HCT116 (cell line): Measurements from ENCODE around the gene GDI1. TPM values are rescaled to one million over a fixed set of nuclear protein-coding genes. Genes with fewer than 3 reads are reported as not detected.

Source experiments
- ATAC-seq: fragments of 200-7000 bp; cut with Tn5 transposase; 2 replicates; pipeline ENCODE4 v1.9.1; 2020; ENCODE audit warnings: mild to moderate bottlenecking, moderate library complexity
- BruUV-seq: library from RNA; stranded (reverse); fragments of 400-500 nt; replicated peaks from 2 replicates; lab custom pipeline; 2021; lab: Mats Ljungman, UMichigan
- CTCF ChIA-PET: fragments of 300-600 bp; sonication (Branson Sonifier 250); formaldehyde crosslinking; loops from one replicate; lab custom pipeline; 2021; ENCODE audit warnings: antibody characterized with exemption; lab: Charles Lee
- POLR2A ChIA-PET: fragments of 300-600, 350-600 bp; sonication (Branson Sonifier 250); formaldehyde crosslinking; loops from one replicate; lab custom pipeline; 2021; ENCODE audit warnings: antibody characterized with exemption; lab: Charles Lee
- RAD21 ChIA-PET, 2 experiments: fragments of 300-600 bp; sonication (Branson Sonifier 250); formaldehyde crosslinking; loops; one replicate each; lab custom pipeline; 2023; ENCODE audit warnings: low total read pairs in 2 of 2; ENCODE audit not compliant: uncharacterized antibody in 2 of 2, unreplicated experiment in 2 of 2, low non-redundant PET in 1 of 2; lab: Charles Lee
- DNase-seq: peaks from one replicate; pipeline ENCODE4 v3.0.0-alpha.2; 2010; ENCODE audit warnings: low read depth, low spot score
- H2AFZ ChIP-seq: fragments of 200-600 bp; shearing (Covaris generic), sonication (generic); 2 replicates; pipeline ENCODE4 v1.6.1; 2017; ENCODE audit warnings: low read depth, mixed run types, mixed read lengths, antibody characterized with exemption, low read length; ENCODE audit not compliant: poor library complexity, severe bottlenecking
- H3K27ac ChIP-seq: 2 replicates; pipeline ENCODE4 v1.5.1; 2012; ENCODE audit warnings: low read depth, low read length
- H3K27me3 ChIP-seq: fragments of 200-600 bp; sonication (generic); 2 replicates; pipeline ENCODE4 v1.6.1; 2016; ENCODE audit warnings: mixed run types, low read length, mixed read lengths; ENCODE audit not compliant: insufficient read depth
- H3K36me3 ChIP-seq, 2 experiments: fragments of 200-500 bp in 1 of 2; fragments of 200-600 bp in 1 of 2; sonication (Bioruptor generic) in 1 of 2; sonication (generic) in 1 of 2; 2 replicates each; pipeline versions ENCODE4 v1.5.1 to v1.6.1; 2014 to 2016; ENCODE audit warnings: low read length in 2 of 2, inconsistent platforms in 1 of 2, mixed read lengths in 1 of 2, mixed run types in 1 of 2; ENCODE audit not compliant: insufficient read depth in 2 of 2, control insufficient read depth in 1 of 2
- H3K4me1 ChIP-seq, 2 experiments: fragments of 200-600 bp in 1 of 2; sonication (generic) in 1 of 2; 2 replicates each; pipeline versions ENCODE4 v1.5.1 to v1.6.1; 2012 to 2017; ENCODE audit warnings: low read length in 2 of 2, inconsistent platforms in 1 of 2, mild to moderate bottlenecking in 1 of 2, mixed read lengths in 1 of 2, mixed run types in 1 of 2, moderate library complexity in 1 of 2; ENCODE audit not compliant: insufficient read depth in 2 of 2, control insufficient read depth in 1 of 2
- H3K4me2 ChIP-seq: fragments of 200-600 bp; sonication (generic); 2 replicates; pipeline ENCODE4 v1.6.1; 2017; ENCODE audit warnings: mixed run types, low read length, mixed read lengths
- H3K4me3 ChIP-seq, 2 experiments: fragments of 200-600 bp in 1 of 2; sonication (generic) in 1 of 2; replicated peaks in 1 of 2; 2 replicates each; pipeline ENCODE4 v1.5.1; 2011 to 2016; ENCODE audit warnings: low read length in 2 of 2, control low read depth in 1 of 2, low read depth in 1 of 2, mild to moderate bottlenecking in 1 of 2, mixed read lengths in 1 of 2, mixed run types in 1 of 2
- H3K79me2 ChIP-seq: fragments of 200-600 bp; sonication (generic); 2 replicates; pipeline ENCODE4 v1.6.1; 2017; ENCODE audit warnings: mild to moderate bottlenecking, mixed run types, low read length, moderate library complexity, mixed read lengths; ENCODE audit not compliant: insufficient read depth
- H3K9ac ChIP-seq: fragments of 200-600 bp; sonication (generic); 2 replicates; pipeline ENCODE4 v1.6.1; 2016; ENCODE audit warnings: low read length, mixed read lengths
- H3K9me2 ChIP-seq: fragments of 200-600 bp; sonication (generic), shearing (Covaris generic); 2 replicates; pipeline ENCODE4 v1.6.1; 2017; ENCODE audit warnings: mixed run types, mild to moderate bottlenecking, moderate library complexity; ENCODE audit not compliant: insufficient read depth
- H3K9me3 ChIP-seq, 2 experiments: fragments of 200-500 bp in 1 of 2; fragments of 200-600 bp in 1 of 2; sonication (Bioruptor generic) in 1 of 2; sonication (generic) in 1 of 2; 2 replicates each; pipeline ENCODE4 v1.6.1; 2014 to 2017; ENCODE audit warnings: low read length in 2 of 2, mixed read lengths in 2 of 2, inconsistent platforms in 1 of 2, low read depth in 1 of 2, mild to moderate bottlenecking in 1 of 2, mixed run types in 1 of 2, moderate library complexity in 1 of 2; ENCODE audit not compliant: control insufficient read depth in 1 of 2, insufficient read depth in 1 of 2
- H4K20me1 ChIP-seq: fragments of 200-600 bp; sonication (generic), shearing (Covaris generic); 2 replicates; pipeline ENCODE4 v1.6.1; 2017; ENCODE audit warnings: mixed run types, mild to moderate bottlenecking, moderate library complexity; ENCODE audit not compliant: insufficient read depth
- CTCF ChIP-seq, 3 experiments: fragments of 200-600 bp in 1 of 3; sonication (generic) in 1 of 3; IDR thresholded peaks in 2 of 3; conservative IDR thresholded peaks in 1 of 3; 2 replicates each; pipeline ENCODE4 v1.5.1; 2012 to 2017; ENCODE audit warnings: low read depth in 2 of 3, low read length in 2 of 3, antibody characterized with exemption in 1 of 3, borderline replicate concordance in 1 of 3, control low read depth in 1 of 3, mild to moderate bottlenecking in 1 of 3, mixed read lengths in 1 of 3, mixed run types in 1 of 3, moderate library complexity in 1 of 3; ENCODE audit not compliant: insufficient read depth in 1 of 3
- EGR1 ChIP-seq: IDR thresholded peaks from 2 replicates; pipeline ENCODE4 v1.6.1; 2012; ENCODE audit warnings: low read depth
- FOSL1 ChIP-seq: IDR thresholded peaks from 2 replicates; pipeline ENCODE4 v1.6.1; 2012; ENCODE audit warnings: low read depth
- MAX ChIP-seq: IDR thresholded peaks from 2 replicates; pipeline ENCODE4 v1.6.1; 2012
- POLR2AphosphoS5 ChIP-seq: IDR thresholded peaks from 2 replicates; pipeline ENCODE4 v1.6.1; 2011; ENCODE audit warnings: mild to moderate bottlenecking, low read depth, low read length, moderate library complexity
- SIN3A ChIP-seq: IDR thresholded peaks from 2 replicates; pipeline ENCODE4 v1.6.1; 2012; ENCODE audit warnings: low read depth
- SP1 ChIP-seq: IDR thresholded peaks from 2 replicates; pipeline ENCODE4 v1.6.1; 2012; ENCODE audit warnings: low read depth
- SRF ChIP-seq: IDR thresholded peaks from 2 replicates; pipeline ENCODE4 v1.6.1; 2012; ENCODE audit warnings: low read depth
- TCF7L2 ChIP-seq: IDR thresholded peaks from 2 replicates; pipeline ENCODE4 v1.7.0; 2011; ENCODE audit warnings: borderline replicate concordance, inconsistent platforms; ENCODE audit not compliant: insufficient read depth, insufficient read length; ENCODE audit errors: extremely low read depth
- YY1 ChIP-seq: IDR thresholded peaks from 2 replicates; pipeline ENCODE4 v1.6.1; 2011; ENCODE audit warnings: low read length, low read depth, moderate library complexity, mild to moderate bottlenecking; ENCODE audit not compliant: insufficient replicate concordance; ENCODE audit errors: extremely low read depth
- ZBTB33 ChIP-seq: IDR thresholded peaks from 2 replicates; pipeline ENCODE4 v1.6.1; 2011; ENCODE audit warnings: mild to moderate bottlenecking, low read length, moderate library complexity; ENCODE audit not compliant: insufficient replicate concordance; ENCODE audit errors: extremely low read depth
- ZFX ChIP-seq: fragments of 450-650 bp; IDR thresholded peaks from 2 replicates; pipeline ENCODE4 v1.6.1; 2017
- intact Hi-C: fragments of 100-400 bp; cut with micrococcal nuclease; formaldehyde crosslinking; loops from 2 replicates; pipeline ENCODE4 v1.10.0; 2022
- total RNA-seq: library from RNA; stranded (reverse); gene quantifications from one replicate; pipeline ENCODE4 v1.2.1, GENCODE V29; 2021; ENCODE audit not compliant: unreplicated experiment

GDI1 gene
- total RNA-seq, 1 experiment from 2014 or later, result 122 TPM

GRCh38 chrX:154432210-154432609, 4.7 kb upstream of the GDI1 start:
- H3K4me1 ChIP-seq, result peaks cover 3 to 19% of the 10 kb centered on the region in 2 experiments; a peak in 2 of 4 replicates
- no peak overlapping the region for H3K4me3 ChIP-seq
- BruUV-seq, result no TSS peak
- H3K27me3 ChIP-seq, result no peaks in the 10 kb centered on the region
- TF ChIP-seq SP1 (no peak), SIN3A (no peak), ZFX (no peak), POLR2AphosphoS5 (no peak), SRF (no peak), FOSL1 (no peak), TCF7L2 (no peak), YY1 (no peak), MAX (no peak), EGR1 (no peak), CTCF (IDR thresholded peaks at IDR 0.05 in 2 of 3, conservative IDR thresholded peaks at IDR 0.05 in 1 of 3; ENCODE audit: borderline replicate concordance in 1 of 3, insufficient read depth in 1 of 3, low read depth in 2 of 3, low read length in 2 of 3) (no peak), ZBTB33 (no peak)
- peaks cover 7% of the 10 kb centered on the region; the same call in 1 of the 2 replicates for H3K79me2 ChIP-seq
- H4K20me1 ChIP-seq, result no peaks in the 10 kb centered on the region
- no peak for ATAC-seq
- no peak overlapping the region for H3K9ac ChIP-seq
- no peaks in the 10 kb centered on the region for H3K9me2 ChIP-seq
- DNase-seq, result no peak
- CTCF ChIA-PET, result no interaction called here
- intact Hi-C loops, result no loop called here
- H3K36me3 ChIP-seq, result no peaks in the 10 kb centered on the region
- no peak overlapping the region for H3K27ac ChIP-seq
- H2AFZ ChIP-seq, result no peak overlapping the region
- H3K9me3 ChIP-seq, result no peaks in the 10 kb centered on the region
- RAD21 ChIA-PET, result no interaction called here
- POLR2A ChIA-PET, result no interaction called here
- H3K4me2 ChIP-seq, result no peak overlapping the region
